ENCODE data around the gene AIPL1.
"Not testable (repeated sequence)": the region's sequence is repeated elsewhere in the genome, so short reads cannot be mapped to it uniquely, and the experiment has no call there.

Gene AIPL1

GRCh38 chr17:6435051-6435450 is at the start of gene AIPL1:
Gene AIPL1, minus strand, starts transcription at chr17:6435121. Its CDS starts 17 bp downstream, at chr17:6435104.
- no peak for DNase-seq (ENCODE audit: low read depth)

DNA sequence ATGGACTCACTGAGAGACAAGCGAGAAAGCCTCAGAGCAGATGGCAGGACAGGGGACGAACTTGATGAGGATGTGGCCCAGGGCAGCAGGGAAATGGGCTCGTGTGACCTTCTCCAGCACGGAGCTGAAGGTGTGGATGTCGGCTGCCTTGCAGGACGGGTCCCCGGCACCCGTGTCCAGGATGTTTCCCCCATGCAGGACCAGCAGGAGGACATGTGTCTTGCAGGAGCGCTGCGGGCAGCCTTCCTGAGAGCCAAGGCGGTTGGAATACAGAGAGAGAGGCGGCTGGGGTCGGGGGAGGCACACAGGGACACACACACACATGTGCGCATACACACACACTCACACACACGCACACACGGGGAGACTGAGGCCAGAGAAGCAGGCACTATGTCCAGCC is 48.6 kb upstream of the AIPL1 start:
- no peak for DNase-seq (ENCODE audit: low read depth)

DNA sequence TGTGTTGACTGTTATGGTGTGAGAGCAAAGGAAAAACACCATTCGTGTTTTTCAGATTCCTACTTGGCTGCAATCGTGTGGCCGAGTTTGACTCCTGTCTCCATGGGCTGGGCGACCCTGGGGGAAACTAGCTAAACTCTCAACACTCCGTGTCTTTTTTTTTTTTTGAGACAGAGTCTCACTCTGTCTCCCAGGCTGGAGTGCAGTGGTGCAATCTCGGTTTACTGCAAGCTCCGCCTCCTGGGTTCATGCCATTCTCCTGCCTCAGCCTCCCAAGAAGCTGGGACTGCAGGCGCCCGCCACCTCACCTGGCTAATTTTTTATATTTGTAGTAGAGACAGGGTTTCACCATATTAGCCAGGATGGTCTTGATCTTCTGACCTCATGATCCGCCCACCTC is 47.9 kb upstream of the AIPL1 start:
- DNase-seq (ENCODE audit: low read depth): not testable (repeated sequence)

DNA sequence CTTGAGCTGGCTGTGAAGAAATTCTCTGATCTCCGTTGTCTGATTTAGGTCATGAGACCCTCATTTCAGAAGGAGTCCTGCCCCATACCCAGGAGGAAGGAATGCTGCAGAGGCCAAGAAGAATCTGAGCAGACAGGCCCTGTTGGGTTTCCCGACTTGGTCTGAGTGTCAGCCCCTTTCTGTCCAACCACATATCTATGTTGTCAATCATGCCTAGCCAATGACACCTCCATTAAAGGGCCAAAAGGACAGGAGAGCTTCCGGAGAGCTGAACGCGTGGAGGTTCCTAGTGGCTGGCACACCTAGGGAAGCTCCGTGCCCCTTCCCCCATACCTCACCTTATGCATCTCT is 47.2 kb upstream of the AIPL1 start:
- DNase-seq (ENCODE audit: low read depth): no peak

DNA sequence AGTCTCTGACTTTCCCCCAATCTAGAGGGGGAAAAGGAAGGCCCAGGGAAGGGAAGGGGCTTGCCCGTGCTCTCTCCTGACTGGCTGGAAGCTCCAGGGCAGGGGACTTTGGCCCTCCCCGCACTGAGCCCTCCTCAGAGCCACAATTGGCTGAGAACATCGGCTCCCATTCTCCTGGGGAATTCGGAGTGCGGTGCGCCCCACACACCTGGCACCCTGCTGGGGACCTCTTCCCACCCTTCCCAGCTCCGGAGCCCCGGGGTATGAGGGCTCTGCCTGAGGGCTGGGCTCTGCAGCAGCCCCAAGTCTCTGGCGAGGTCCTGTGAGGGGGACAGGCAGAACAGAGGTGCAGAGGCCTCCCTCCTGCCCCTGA is 45.4 kb upstream of the AIPL1 start:
- DNase-seq (ENCODE audit: low read depth): no peak

DNA sequence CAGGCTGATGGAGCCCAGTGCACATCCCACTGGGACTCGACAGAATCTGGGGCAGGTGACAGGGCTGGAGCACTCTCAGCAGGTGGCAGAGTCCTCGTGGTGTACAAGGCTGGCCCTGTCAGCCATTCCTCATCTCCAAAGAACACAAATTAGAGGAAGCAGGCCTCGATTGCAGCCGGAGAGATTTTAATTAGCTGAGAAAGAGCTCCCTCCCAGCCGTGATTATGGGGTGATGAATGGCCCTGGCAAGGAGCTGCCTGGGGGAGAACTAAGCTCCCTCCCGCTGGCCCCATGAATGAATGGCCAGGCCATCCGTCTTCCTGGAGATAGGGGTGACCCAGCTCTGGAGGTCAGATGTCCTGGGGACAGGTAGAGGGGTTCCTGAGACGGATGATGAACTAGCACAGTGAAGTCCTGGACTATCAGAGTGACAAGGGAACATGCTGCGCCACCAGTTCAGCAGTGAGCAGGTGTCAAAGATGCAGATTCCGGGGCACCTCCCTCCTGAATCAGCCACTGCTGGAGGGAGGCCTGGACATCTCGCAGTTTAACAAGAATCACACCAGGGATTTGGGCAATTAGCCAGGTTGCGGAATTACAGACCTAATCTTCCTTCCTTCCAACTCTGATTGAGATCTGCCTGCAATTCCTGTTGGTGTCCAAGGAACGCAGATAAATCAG is 44.8 kb upstream of the AIPL1 start:
- DNase-seq (ENCODE audit: low read depth): no peak

DNA sequence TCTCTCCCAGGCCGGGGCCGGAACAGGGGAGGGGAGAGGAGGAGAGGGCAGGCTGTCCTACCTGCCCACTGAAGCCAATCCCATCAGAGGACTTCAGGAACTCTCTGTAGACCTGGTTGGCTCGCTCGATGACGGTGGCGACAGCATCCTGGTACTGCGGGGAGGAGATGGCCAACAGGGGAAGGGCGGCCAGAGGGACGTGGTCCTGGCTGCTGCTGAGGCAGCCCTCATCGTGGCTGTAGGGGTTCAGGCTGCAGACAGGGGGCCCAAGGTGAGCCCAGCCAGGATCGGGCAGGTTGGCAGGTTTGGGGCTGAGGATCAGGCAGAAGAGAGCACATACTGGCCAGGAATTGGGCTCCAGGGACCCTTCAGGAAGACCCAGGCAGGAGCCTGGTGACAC is 43.6 kb upstream of the AIPL1 start:
- DNase-seq (ENCODE audit: low read depth): no peak

DNA sequence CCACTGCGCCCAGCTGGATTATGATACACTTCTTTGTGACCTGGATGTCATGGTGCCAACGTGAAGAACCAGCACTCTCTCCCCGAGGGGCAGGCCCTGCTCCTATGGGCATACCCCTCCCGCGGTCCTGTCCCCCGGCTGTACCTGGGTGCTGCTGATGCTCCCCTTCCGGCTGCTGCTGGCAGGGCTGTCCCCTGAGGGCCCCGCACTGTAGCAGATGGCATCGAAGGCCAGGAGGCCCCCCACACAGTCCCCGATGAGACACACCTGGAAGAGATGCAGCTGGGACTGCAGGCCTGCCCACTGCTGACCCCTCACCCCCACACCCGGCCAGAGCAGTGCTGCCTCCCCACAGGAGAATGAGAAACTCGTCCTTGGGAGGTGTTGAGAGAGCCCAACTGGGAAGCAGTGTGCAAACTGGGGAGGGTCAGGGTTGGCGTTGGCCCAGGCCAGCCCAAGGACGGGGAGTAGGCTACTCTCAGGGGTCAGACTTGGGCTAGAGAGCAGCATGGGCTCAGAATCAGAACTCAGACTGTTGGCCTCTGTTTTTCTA is 43.0 kb upstream of the AIPL1 start:
- no peak for DNase-seq (ENCODE audit: low read depth)

- no peak for DNase-seq (ENCODE audit: low read depth)
Measured at GRCh38 chr17:6476810-6477179, 41.9 kb upstream of the AIPL1 start.

DNA sequence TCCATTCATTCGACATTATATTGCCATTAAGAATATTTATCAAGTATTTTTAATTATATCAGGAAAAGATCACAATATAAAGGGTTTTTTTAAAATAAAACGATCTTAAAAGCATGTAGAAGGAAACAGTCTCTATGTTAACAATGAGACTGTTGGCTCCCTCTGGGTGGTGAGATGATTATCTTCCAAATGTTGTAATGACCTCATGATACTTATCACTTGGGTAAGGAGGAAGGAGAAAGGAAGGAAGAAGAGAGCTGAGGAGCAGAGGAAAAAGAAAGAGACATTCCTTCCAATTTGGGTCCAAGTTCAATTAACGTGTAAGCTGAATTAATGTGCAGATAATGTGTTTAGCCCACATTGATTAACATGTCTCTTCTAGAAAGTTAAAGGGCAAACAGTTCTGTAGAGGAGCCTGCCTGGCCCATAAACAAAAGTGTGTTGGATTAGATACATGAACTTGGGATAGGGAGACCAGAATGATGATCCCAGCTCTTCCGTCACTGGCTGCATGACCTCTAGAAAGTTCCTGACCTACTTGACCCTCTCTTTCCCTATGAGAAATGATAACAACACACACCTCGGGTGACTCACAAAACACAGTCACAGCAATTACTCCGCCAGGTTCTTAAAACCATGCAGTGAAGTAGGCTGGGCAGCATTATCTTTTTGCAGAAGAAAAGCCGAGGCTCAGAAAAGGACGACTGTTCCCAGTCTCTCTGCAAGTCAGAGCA is 41.3 kb upstream of the AIPL1 start:
- no peak for DNase-seq (ENCODE audit: low read depth)

DNA sequence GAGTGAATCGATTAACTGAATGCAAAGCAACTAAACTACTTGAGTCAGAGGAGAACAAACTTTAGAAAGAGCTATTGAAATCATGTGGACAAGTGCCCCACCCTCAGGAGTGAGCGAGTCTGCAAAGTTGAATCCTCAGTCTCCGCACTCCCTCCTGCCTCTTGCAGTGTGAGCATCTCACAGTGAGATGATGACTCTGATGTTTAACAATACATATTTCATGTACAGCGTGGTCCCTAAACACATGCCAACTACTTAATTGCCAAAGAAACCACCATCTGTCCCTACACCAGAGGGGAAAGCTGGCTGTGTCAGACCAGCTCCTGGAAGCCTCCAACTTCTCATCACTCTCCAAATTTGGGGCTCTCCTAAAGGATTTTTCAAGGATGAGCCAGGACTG is 40.5 kb upstream of the AIPL1 start:
- no peak for DNase-seq (ENCODE audit: low read depth)

- DNase-seq (ENCODE audit: low read depth): no peak
Measured at GRCh38 chr17:6474906-6475305, 40.0 kb upstream of the AIPL1 start.

GRCh38 chr17:6474376-6474775 is 39.5 kb upstream of the AIPL1 start:
- no peak for DNase-seq (ENCODE audit: low read depth)

DNA sequence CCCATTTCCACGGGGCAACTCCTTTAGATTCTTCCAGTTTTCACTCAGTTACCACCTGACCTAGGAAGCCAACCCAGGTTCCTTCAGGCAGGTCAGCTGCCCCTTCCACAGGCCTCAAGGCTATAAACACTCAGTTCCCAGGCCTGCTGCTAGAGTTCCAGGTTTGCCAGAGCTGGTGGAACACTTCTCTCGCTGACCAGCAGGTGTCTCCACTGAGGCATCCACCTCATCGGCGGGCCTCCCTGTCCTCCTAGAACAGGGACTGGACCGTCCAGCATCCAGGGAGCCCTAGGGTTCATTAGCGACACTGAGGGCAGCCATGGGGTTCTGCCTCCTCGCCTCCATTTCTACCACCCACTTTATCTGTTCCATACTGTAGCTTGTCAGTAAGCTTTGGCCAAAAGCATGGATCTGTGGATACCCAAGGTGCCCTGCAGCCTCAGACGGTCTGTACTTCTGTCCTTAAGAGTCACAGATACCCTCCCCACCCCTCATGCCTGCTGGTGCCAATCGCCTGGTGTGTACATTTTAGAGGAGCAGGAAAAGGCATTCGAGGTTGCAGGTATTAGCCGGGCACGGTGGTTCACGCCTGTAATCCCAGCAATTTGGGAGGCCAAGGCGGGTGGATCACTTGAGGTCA is 38.3 kb upstream of the AIPL1 start:
- DNase-seq (ENCODE audit: low read depth): peak; percentile 43

GRCh38 chr17:6472517-6472916 is 37.6 kb upstream of the AIPL1 start:
- DNase-seq (ENCODE audit: low read depth): no peak

DNA sequence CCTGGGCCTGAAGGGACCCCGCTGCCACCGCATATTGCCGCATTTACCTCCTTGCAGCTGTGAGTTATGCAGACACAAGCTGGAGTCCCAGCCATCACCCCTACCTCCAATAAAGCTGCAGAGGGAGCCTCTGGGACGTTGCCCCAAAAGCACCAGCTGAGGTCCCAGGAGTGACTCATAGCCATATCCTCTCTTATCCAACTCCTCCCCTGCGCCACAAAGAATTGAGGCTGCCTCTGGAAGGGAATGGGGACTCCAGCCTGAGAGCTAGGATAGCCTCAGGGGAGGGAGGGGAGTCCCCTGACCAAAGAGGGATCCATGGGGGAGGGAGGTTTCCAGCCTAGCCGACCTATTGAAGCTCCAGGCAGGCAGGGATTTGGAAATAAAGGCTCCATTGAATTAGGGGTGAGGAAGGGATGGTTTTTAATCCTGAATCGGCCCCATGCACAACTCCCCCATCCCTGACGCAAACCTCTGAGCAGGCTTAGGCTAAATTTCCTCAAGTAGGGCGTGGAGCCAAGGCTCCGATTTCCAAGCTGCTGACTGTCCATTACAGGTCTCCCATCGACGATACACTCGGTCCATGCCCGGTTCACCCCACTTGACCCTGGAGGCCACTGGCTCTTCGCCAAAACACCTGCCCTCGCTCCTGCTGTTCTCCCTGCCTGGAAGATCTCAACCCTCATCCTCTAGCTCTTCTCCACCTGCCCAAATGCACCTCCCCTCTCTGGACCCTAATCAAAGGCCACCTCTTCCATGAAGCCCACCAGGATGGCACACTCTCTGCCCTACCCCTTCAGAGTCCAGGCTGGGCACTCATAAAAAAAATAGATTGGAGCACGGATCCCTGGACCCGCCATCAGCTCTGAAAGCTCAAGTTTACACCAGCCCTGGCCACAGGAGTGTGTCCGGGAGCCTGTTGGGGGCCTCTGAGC is 36.9 kb upstream of the AIPL1 start:
- DNase-seq (ENCODE audit: low read depth): no peak

GRCh38 chr17:6470751-6471521 is 36.0 kb upstream of the AIPL1 start:
- no peak for DNase-seq (ENCODE audit: low read depth)

DNA sequence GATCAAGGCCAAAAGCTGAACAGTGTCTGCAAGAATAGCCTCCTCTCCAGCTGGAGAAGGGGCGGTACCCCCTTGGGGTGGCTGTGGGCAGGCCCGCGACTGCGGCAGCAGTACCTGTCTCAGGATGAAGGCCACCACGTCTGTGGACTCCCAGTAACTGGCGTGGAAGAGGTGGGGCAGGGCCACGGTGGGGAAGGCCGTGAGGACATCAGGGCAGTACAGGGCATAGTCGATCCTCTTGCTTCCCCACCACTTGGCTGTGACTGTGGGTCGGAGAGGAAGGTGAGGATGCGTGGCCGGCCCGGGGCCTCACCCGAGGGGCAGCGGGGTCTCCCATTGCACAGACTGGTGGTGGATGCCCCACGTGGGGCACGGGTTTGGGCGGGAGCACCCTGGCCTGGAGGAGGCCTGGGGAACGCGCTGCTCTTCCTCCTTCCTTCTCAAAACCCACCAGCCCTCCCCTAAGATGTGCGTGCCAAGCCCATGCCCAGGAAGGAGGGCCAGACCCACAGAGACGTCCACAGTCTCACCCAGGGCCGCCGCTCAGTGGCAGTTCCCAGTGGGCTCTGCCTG is 35.3 kb upstream of the AIPL1 start:
- DNase-seq (ENCODE audit: low read depth): no peak

- no peak for DNase-seq (ENCODE audit: low read depth)
Measured at GRCh38 chr17:6468051-6468790, 33.3 kb upstream of the AIPL1 start.

DNA sequence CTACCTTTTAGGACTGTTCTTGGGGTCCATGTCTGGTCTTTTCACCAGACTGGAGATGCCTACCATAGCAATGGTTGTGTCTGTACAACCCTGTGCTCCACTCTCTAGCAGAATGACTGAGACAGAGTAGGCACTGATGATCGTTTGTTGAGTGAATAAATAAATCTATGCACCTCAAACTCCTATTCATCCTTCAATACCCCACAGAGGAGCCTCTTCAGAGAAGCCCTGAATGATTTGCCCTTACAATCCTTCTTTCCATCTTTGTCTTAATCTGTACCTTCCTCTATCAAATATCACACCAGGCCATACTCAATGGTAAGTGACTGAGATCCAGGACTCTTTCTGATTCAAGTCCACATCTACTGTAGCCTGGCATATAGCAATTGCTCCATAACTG is 32.6 kb upstream of the AIPL1 start:
- no peak for DNase-seq (ENCODE audit: low read depth)

All from stimulated activated CD8-positive, alpha-beta memory T cell treated with anti-CD3 and anti-CD28 coated beads, Interleukin-15, amount 100 ng/mL, for 24 hours (primary cell).